Rectal smooth muscle tissue (tissue), 1 donor: ENCODE measurements around the gene ANTXR1.
"Not testable (repeated sequence)": the region's sequence is repeated elsewhere in the genome, so short reads cannot be mapped to it uniquely, and the experiment has no call there.

Source experiments
- H3K27ac ChIP-seq: one replicate; pipeline ENCODE4 v1.7.0; 2013; ENCODE audit warnings: low read depth, low read length, inconsistent platforms
- H3K27me3 ChIP-seq: one replicate; pipeline ENCODE4 v1.7.0; 2013; ENCODE audit warnings: low read length; ENCODE audit not compliant: control insufficient read depth, insufficient read depth
- H3K36me3 ChIP-seq: one replicate; pipeline ENCODE4 v1.7.0; 2013; ENCODE audit warnings: low read length; ENCODE audit not compliant: control insufficient read depth, insufficient read depth
- H3K4me1 ChIP-seq: one replicate; pipeline ENCODE4 v1.7.0; 2013; ENCODE audit warnings: low read length; ENCODE audit not compliant: control insufficient read depth, insufficient read depth
- H3K4me3 ChIP-seq: one replicate; pipeline ENCODE4 v1.7.0; 2013; ENCODE audit warnings: low read length
- H3K9ac ChIP-seq: one replicate; pipeline ENCODE4 v1.7.0; 2013; ENCODE audit warnings: low read length

The ANTXR1 gene

GRCh38 chr2:69169655-69170389 is 156.8 kb downstream of the ANTXR1 start:
- H3K9ac ChIP-seq, result no peak overlapping the region
- H3K4me3 ChIP-seq, result no peak overlapping the region
- H3K4me1 ChIP-seq, result peaks cover 12% of the 10 kb centered on the region
- no peaks in the 10 kb centered on the region for H3K27me3 ChIP-seq
- no peaks in the 10 kb centered on the region for H3K36me3 ChIP-seq
- no peak overlapping the region for H3K27ac ChIP-seq

GRCh38 chr2:69170661-69171060 is 157.7 kb downstream of the ANTXR1 start:
- no peak overlapping the region for H3K4me3 ChIP-seq
- H3K9ac ChIP-seq, result no peak overlapping the region
- H3K27ac ChIP-seq, result no peak overlapping the region
- H3K4me1 ChIP-seq, result peaks cover 8% of the 10 kb centered on the region
- no peaks in the 10 kb centered on the region for H3K36me3 ChIP-seq
- H3K27me3 ChIP-seq, result no peaks in the 10 kb centered on the region

DNA sequence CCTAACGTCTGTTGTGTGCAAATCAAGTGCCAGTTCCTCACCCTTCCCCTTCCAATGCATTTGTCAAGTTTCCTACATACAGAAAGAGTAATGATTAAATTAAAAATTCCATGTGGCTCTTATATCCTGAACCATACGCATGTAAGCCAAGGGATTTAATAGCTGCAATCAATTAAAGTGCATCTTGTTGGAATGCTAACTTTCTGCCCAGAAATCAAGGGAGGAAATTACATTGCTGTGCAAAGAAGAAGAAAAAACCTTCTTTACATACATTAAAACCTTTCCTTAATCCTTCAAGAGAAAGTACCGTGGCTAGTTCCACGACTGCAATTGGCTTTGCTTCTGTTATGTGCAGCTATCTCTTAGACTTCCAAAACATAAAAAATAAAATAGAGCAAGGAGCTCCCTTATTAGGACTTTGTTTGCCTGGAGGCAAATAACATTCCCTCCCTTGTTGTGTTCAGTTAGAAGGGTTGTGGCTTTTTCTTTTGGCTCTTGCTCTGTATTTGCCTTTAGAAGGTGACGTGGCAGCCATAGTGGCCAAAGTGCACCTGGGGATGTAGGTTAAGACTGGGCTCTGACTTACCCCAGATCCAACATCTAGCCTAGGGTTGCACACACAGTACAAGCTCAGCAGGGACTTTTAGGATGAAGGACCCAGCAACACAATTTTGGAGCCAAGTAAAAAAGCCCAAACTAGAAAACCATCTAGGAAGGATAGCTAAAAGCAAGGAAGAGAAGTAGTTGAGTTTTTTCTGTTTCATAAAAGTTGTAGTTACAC is 158.3 kb downstream of the ANTXR1 start:
- H3K27ac ChIP-seq, result no peak overlapping the region
- no peaks in the 10 kb centered on the region for H3K36me3 ChIP-seq
- no peak overlapping the region for H3K9ac ChIP-seq
- H3K27me3 ChIP-seq, result no peaks in the 10 kb centered on the region
- H3K4me1 ChIP-seq, result peaks cover 12% of the 10 kb centered on the region
- no peak overlapping the region for H3K4me3 ChIP-seq

GRCh38 chr2:69171897-69172525 is 159.0 kb downstream of the ANTXR1 start:
- Histone ChIP-seq H3K9ac (no peak overlapping the region), H3K27me3 (no peaks in the 10 kb centered on the region), H3K27ac (no peak overlapping the region), H3K4me3 (no peak overlapping the region), H3K36me3 (no peaks in the 10 kb centered on the region), H3K4me1 (peaks cover 16% of the 10 kb centered on the region)

DNA sequence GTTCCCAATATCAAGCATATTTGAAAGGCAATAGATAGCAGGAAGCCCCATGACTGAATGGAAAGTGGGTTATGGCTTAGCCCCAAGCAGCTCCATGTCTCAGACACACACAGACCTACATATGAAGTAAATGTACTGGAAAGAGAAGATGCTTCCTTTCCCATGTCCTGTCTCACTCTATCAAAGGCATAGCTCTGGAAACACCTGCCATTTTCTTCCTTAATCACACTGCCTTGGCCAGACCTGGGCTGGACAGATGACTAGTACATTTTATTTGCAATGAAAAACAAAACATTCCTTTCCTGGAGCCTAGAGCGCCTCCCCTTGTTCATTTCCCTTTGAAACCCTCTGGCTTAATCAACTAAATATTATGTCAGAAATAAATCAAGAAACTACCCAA is 160.7 kb downstream of the ANTXR1 start:
- no peaks in the 10 kb centered on the region for H3K36me3 ChIP-seq
- no peak overlapping the region for H3K9ac ChIP-seq
- no peaks in the 10 kb centered on the region for H3K27me3 ChIP-seq
- H3K4me3 ChIP-seq, result no peak overlapping the region
- no peak overlapping the region for H3K27ac ChIP-seq
- peaks cover 22% of the 10 kb centered on the region for H3K4me1 ChIP-seq

DNA sequence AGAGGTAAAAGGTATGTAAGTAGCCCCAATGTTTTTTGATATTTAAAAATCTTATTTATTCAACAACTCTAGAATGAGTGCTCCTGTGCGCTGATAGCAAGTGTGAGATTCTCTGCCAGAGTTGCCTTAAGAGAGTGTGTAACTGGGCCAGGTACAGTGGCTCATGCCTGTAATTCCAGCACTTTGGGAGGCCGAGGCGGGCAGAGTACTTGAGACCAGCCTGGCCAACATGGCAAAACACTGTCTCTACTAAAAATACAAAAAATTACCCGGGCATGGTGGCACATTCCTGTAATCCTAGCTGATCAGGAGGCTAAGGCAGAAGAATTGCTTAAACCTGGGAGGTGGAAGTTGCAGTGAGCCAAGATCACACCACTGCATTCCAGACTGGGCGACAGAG is 161.2 kb downstream of the ANTXR1 start:
- not testable (repeated sequence) for H3K36me3 ChIP-seq, H3K4me3 ChIP-seq, H3K27me3 ChIP-seq, H3K27ac ChIP-seq, H3K9ac ChIP-seq
- peaks cover 22% of the 10 kb centered on the region for H3K4me1 ChIP-seq

DNA sequence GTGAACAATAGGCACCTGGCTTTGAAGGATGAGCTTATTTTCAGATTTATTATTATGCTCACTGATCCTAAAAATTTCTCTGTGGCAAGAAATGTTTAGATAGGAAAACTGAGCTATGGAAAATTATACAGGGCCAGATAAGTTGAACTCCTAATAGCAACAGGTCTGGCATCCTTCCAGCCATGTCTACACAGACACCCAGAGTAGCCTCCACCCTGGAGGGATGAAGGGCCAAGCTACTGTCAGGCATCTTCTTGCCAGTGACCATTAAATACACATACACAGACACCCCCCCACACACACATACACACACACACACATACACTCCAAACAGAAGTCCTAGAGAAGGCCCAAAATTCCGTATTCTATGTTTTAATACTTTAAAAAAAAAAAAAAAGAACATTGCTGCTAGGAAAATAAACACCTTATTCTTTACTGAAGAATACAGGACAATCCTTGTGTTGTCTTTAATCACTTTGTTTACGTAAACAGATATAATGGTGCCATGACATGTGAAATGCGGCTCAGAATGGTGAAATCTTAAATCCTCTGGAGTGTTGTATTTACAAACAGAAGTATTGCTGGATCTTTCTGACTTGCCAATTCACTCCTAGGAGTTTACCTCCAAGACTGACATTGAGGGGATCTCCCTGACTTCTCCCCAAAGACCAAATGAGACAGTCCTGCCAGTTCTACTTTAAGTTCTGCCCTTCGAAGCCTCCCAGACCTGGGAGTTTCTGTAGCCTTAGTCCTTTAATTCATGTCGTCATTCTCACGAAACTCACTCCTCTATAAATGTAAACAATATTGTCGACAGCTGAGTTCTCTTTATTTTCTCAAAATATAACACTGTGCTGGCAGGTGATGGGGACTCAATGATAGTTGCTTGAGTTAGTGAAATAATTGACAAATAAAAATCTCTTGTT is 163.1 kb downstream of the ANTXR1 start:
- no peak overlapping the region for H3K9ac ChIP-seq
- H3K27ac ChIP-seq, result peak overlapping the region; percentile 13
- H3K4me3 ChIP-seq, result no peak overlapping the region
- no peaks in the 10 kb centered on the region for H3K36me3 ChIP-seq
- H3K27me3 ChIP-seq, result no peaks in the 10 kb centered on the region
- peaks cover 22% of the 10 kb centered on the region for H3K4me1 ChIP-seq

DNA sequence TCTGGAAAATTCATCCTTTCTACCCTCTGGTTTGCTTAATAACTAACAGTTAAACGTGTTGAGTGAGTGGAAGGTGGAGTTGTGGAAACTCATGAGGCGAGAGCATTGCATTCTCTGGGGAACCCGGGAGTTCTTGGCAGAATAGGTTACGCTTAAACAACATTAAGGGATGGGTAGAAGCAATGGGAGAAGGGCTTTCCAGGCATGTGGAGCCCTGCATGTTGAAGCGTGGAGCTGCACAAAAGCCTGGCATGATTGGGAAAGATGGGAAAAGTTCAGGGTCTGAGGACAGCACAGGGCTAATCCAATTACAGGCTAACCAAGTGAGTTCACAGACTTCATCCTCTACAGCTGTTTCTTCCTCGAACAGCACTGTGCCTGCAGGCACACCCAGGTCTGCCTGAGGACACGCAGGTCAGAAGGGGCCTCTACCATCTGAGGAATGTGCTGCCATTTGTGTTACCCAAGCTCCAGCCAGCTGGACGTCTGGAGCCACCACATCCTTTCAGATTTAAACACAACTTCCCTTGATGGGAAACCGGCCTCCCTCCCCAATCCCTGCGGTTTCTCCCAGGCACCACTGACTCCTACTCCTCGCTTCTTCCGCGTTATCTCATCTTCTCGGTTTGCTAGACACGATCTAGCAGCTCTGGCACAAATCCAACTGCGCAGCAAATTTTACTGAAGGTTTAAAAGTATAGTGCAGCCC is 164.2 kb downstream of the ANTXR1 start:
- H3K27ac ChIP-seq, result peak overlapping the region; percentile 79
- H3K4me3 ChIP-seq, result no peak overlapping the region
- H3K36me3 ChIP-seq, result no peaks in the 10 kb centered on the region
- H3K4me1 ChIP-seq, result peaks cover 22% of the 10 kb centered on the region
- no peaks in the 10 kb centered on the region for H3K27me3 ChIP-seq
- no peak overlapping the region for H3K9ac ChIP-seq

DNA sequence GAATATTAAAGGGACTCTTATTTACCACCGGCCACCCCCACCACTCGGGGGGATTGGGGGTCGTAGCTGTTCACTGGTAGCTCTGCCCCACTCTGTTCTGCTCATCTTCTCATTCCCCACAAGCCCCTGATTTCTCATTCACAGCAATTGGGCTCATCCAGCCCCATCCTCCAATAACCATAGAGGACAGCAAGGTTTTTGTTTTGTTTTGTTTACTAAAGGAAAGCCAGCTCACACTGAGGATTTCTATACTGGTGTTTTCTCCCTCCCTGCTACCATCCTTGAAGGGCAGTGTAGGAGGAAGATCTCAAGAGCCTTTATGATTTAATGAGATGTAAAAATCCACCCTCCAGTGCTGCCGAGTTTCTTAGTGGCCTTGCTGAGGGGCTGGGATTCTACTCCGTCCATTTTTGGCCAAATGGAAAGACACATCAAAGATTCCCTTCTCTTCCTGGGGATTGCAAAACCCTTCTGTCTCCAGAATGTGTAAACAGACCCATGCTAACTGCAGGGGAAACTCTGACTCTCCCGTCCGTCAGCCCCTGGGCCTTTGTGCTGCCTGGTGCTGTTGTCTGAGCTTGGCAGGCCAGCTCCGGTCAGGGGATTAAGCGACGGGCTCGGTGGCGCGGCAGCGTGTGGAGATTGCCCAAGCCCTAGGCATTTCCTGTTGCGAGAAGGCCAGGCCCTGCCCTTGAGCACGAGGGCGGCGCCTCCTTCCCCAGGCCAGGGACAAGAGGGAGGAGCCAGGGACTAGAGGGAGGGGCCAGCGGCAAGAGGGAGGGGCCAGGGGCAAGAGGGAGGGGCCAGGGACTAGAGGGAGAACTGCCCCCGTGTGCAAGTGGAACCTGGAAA is 165.0 kb downstream of the ANTXR1 start:
- Histone ChIP-seq H3K4me3 (peak overlapping the region; percentile 1), H3K36me3 (no peaks in the 10 kb centered on the region), H3K9ac (no peak overlapping the region)

DNA sequence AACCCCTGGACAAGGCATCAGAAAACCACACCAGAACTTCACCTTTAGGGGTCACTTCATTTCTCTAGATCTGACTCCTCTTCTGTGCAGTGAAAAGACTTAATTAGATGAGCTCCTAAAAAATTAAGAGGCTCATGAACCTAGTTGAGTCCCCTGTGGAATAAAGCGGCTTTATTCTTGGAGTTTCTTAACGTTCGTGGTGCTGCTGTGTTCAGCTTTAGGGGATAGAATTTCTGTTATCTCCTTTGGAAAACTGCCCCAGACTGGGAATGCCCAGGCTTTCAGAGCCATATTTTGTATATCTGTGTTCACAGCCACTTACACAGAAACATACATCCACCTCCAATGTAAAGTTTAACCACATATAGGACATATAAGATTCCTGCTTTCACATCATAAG is 165.8 kb downstream of the ANTXR1 start:
- Histone ChIP-seq H3K36me3 (peaks cover 1% of the 10 kb centered on the region), H3K27ac (peak overlapping the region; percentile 79), H3K4me3 (no peak overlapping the region), H3K9ac (no peak overlapping the region), H3K27me3 (no peaks in the 10 kb centered on the region), H3K4me1 (peaks cover 22% of the 10 kb centered on the region)

More for the DNA sequence above, 165.0 kb downstream of the ANTXR1 start:
- Histone ChIP-seq H3K27ac (peak overlapping the region; percentile 79), H3K4me1 (peaks cover 22% of the 10 kb centered on the region), H3K27me3 (no peaks in the 10 kb centered on the region)

- peaks cover 2% of the 10 kb centered on the region for H3K36me3 ChIP-seq
- H3K4me3 ChIP-seq, result no peak overlapping the region
- H3K4me1 ChIP-seq, result peaks cover 22% of the 10 kb centered on the region
- H3K9ac ChIP-seq, result no peak overlapping the region
- no peak overlapping the region for H3K27ac ChIP-seq
- H3K27me3 ChIP-seq, result no peaks in the 10 kb centered on the region
These were observed 167.2 kb downstream of the ANTXR1 start for GRCh38 chr2:69180227-69180626.
